Measurements from ENCODE around the gene KRT79. TPM values are rescaled to one million over a fixed set of nuclear protein-coding genes. Genes with fewer than 3 reads are reported as not detected.

The KRT79 gene
- total RNA-seq, 3 donors from 2014 or later: not detected

GRCh38 chr12:52776435-52776834 lies 57.7 kb downstream of the KRT79 start:
- no peak for ATAC-seq
- no peaks in the 10 kb centered on the region for H3K36me3 ChIP-seq (ENCODE audit: low read depth)
- intact Hi-C loops (cut with DNase I, micrococcal nuclease): no loop called here
- H3K4me1 ChIP-seq (ENCODE audit: low read depth): no peaks in the 10 kb centered on the region
- no peak for DNase-seq
- H3K9me3 ChIP-seq: no peaks in the 10 kb centered on the region
- H3K4me3 ChIP-seq: no peak overlapping the region
- no peak for TF ChIP-seq CTCF (IDR thresholded peaks at IDR 0.05)

DNA sequence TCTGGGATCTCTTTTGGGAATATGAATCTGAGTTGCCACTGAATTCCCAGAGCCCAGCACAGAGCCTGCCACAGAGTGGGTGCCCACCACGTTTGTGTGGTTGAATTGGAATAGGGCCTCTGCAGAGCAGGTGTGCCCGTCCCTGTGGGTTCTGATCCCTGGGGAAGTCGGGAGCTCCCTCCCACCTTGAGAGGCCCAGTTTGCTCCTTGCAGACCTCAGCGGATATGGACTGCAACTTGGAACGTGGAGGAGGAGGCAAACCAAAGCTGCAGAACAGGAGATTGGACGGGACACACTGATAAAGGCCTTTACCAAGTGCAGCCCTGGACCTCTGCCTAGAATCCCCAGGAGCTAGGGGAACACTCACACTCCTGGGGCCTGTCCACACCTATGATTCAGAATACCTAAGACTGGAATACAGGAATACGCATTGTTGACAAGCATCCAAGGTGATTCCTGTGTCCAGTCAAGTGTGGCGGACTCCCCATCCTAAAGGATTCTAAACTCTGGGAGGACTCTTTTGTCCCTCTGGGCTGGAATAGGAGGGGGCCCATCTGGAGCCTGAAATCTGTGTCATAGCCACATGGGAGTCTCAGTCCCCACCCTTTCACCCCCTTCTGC lies 59.4 kb downstream of the KRT79 start:
- TF ChIP-seq CTCF (IDR thresholded peaks at IDR 0.05): no peak
- H3K36me3 ChIP-seq (ENCODE audit: low read depth): no peaks in the 10 kb centered on the region
- no peaks in the 10 kb centered on the region for H3K4me1 ChIP-seq (ENCODE audit: low read depth)
- ATAC-seq: no peak
- no peak overlapping the region for H3K4me3 ChIP-seq
- no peaks in the 10 kb centered on the region for H3K9me3 ChIP-seq
- no peak for DNase-seq
- intact Hi-C loops (cut with DNase I, micrococcal nuclease): no loop called here

- DNase-seq: no peak
- intact Hi-C loops (cut with DNase I, micrococcal nuclease): no loop called here
- Histone ChIP-seq H3K4me1 (ENCODE audit: low read depth) (no peaks in the 10 kb centered on the region), H3K36me3 (ENCODE audit: low read depth) (no peaks in the 10 kb centered on the region), H3K4me3 (no peak overlapping the region), H3K9me3 (no peaks in the 10 kb centered on the region)
- TF ChIP-seq CTCF (IDR thresholded peaks at IDR 0.05): no peak
- no peak for ATAC-seq
Measured at GRCh38 chr12:52772772-52773171, 61.3 kb downstream of the KRT79 start.

GRCh38 chr12:52772188-52772587 lies 61.9 kb downstream of the KRT79 start:
- DNase-seq (no peak), ATAC-seq (no peak)
- no peak for TF ChIP-seq CTCF (IDR thresholded peaks at IDR 0.05)
- Histone ChIP-seq H3K4me3 (no peak overlapping the region), H3K36me3 (ENCODE audit: low read depth) (no peaks in the 10 kb centered on the region), H3K9me3 (no peaks in the 10 kb centered on the region), H3K4me1 (ENCODE audit: low read depth) (no peaks in the 10 kb centered on the region)
- intact Hi-C loops (cut with DNase I, micrococcal nuclease): no loop called here

DNA sequence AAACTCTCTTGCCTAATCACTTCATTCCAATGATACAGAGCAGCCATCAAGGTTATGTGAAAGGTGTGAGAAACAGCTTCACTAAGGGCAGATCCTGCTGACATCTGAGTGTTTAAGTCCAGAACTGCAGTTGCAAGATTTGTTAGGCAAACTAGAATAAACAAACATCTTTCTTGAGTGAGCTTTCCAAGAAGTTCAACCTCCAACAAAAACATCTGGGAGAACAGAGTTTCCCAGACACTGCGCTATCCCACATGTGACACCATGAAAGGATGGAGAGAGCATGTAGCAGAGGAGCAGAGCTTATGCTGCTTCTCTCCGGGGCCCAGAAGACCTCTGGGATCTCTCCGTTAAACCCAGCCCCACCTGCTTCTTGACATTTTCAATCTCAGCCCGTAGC lies 62.6 kb downstream of the KRT79 start:
- intact Hi-C loops (cut with DNase I, micrococcal nuclease): no loop called here
- no peak for TF ChIP-seq CTCF (IDR thresholded peaks at IDR 0.05)
- H3K36me3 ChIP-seq (ENCODE audit: low read depth): no peaks in the 10 kb centered on the region
- ATAC-seq: no peak
- no peak for DNase-seq
- no peaks in the 10 kb centered on the region for H3K9me3 ChIP-seq
- no peak overlapping the region for H3K4me3 ChIP-seq
- no peaks in the 10 kb centered on the region for H3K4me1 ChIP-seq (ENCODE audit: low read depth)

Other genes starting within 250 kb of the KRT79 start
- gene KRT72, start 232.8 kb downstream of the KRT79 start, total RNA-seq: not detected
- not detected for gene KRT73, start 215.8 kb downstream of the KRT79 start, total RNA-seq
- under 1 TPM in 1 of 3 donors, not detected in 2; 0.12 TPM for gene KRT2, start 182.1 kb downstream of the KRT79 start, total RNA-seq
- under 1 TPM; 0.35 to 0.89 (median 0.38) TPM for gene KRT1, start 153.9 kb downstream of the KRT79 start, total RNA-seq
- not detected for gene KRT77, start 130.8 kb downstream of the KRT79 start, total RNA-seq
- not detected for gene KRT76, start 57.0 kb downstream of the KRT79 start, total RNA-seq
- not detected for gene KRT3, start 38.2 kb downstream of the KRT79 start, total RNA-seq
- not detected for gene KRT4, start 20.2 kb downstream of the KRT79 start, total RNA-seq
- gene KRT78, start 14.7 kb upstream of the KRT79 start, total RNA-seq: not detected
- 1,000 to 10,000 TPM; 1,334 to 4,222 (median 3,664) TPM for gene KRT8, start 70.8 kb upstream of the KRT79 start, total RNA-seq
- 1,000 to 10,000 TPM in 1 of 3 donors, 100 to 1,000 TPM in 2; 296 to 1,063 (median 953) TPM for gene KRT18, start 114.8 kb upstream of the KRT79 start, total RNA-seq
- 100 to 1,000 TPM; 341 to 535 (median 345) TPM for gene EIF4B, start 172.1 kb upstream of the KRT79 start, total RNA-seq
- gene TNS2, start 215.8 kb upstream of the KRT79 start, total RNA-seq: 100 to 1,000 TPM in 1 of 3 donors, 10 to 100 TPM in 2; 22.6 to 119 (median 51.9) TPM
- gene SPRYD3, start 245.1 kb upstream of the KRT79 start, total RNA-seq: 10 to 100 TPM; 27.3 to 51.0 (median 32.5) TPM

Measured in mucosa of descending colon (tissue), 3 donors.